A673 (cell line): Measurements from ENCODE around the gene TPP1.

ENCODE experiments used
- CTCF ChIP-seq: fragments of 300-800, 200-600 bp; sonication (generic); conservative IDR thresholded peaks from 2 replicates; pipeline ENCODE4 v1.5.1; 2017; ENCODE audit warnings: low read depth, mild to moderate bottlenecking, antibody characterized with exemption, low read length, moderate library complexity, mixed read lengths
- EZH2 ChIP-seq: fragments of 200-600 bp; sonication (generic); IDR thresholded peaks from 2 replicates; pipeline ENCODE4 v1.6.1; 2017; ENCODE audit warnings: borderline replicate concordance, low read depth, mild to moderate bottlenecking, mixed read lengths, antibody characterized with exemption, low read length; ENCODE audit not compliant: poor library complexity, severe bottlenecking

GRCh38 chr11:6666302-6667183 is 47.3 kb upstream of the TPP1 start:
- TF ChIP-seq CTCF (no peak), EZH2 (no peak)
